ENCODE measurements around the gene SPARC. TPM values are rescaled to one million over a fixed set of nuclear protein-coding genes. Genes with fewer than 3 reads are reported as not detected.

SPARC gene
- total RNA-seq, 1 experiment from 2014 or later = 418 TPM

DNA sequence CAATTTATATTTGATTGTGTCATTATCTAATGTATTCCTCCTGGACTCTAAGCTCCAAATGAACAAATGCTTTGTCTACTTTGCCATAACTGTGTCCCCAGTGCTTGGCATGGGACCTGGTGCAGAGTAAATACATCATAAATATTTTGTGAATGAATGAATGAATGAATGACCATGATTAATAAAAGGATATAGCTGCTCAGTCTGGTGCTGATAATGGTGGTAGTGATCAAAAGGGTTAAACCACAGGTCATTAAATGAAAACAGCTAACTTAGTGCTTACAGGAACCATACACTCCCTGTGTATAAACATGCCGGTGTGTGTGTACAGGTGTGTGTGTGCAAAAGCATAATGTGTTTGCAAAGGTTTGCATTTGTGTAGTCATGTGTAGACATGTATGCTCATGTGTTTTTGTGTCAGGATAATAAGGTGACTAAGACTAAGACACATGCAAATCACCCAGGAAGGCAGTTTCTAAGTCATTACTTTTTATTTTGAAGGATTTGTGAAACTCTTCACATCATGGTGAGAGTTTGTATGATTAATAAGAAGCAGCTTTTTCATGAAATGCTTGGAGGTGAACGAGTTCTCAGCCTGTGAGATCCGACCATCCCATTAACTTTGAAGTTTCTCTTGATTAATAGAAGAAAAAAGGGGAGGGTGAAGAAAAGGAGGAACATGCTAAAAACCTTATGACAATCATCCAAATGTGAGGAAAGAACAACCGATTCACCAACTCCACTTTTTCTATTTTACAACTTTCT is 24.6 kb downstream of the SPARC start:
- DNase-seq (ENCODE audit: low spot score) = no peak
- no peak for ATAC-seq
- Mint-ChIP-seq H3K27me3 (ENCODE audit: low read depth) (no peaks in the 10 kb centered on the region), H3K9me3 (no peaks in the 10 kb centered on the region), H3K27ac (no peak overlapping the region), H3K4me1 (peaks cover 12% of the 10 kb centered on the region), H3K4me3 (no peak overlapping the region), H3K36me3 (peaks cover 34% of the 10 kb centered on the region)
- POLR2A ChIA-PET = interaction anchor here (0.7 kb wide), 1 partner anchor 78 kb away, joined by 3 read pairs; no protein-coding TSS in a partner anchor
- TF ChIP-seq NFATC4 (CRISPR knock-in tag; IDR thresholded peaks at IDR 0.05) (no peak), TCF7 (CRISPR knock-in tag; IDR thresholded peaks at IDR 0.05; ENCODE audit: low read depth) (no peak), RORB (CRISPR knock-in tag; IDR thresholded peaks at IDR 0.05) (no peak), MYBL2 (CRISPR knock-in tag; IDR thresholded peaks at IDR 0.05) (no peak), NFE2L1 (CRISPR knock-in tag; IDR thresholded peaks at IDR 0.05) (no peak), FOXJ3 (CRISPR knock-in tag; IDR thresholded peaks at IDR 0.05; ENCODE audit: borderline replicate concordance) (no peak), ATF1 (CRISPR knock-in tag; IDR thresholded peaks at IDR 0.05) (no peak), ZNF232 (CRISPR knock-in tag; IDR thresholded peaks at IDR 0.05) (no peak), HMGA2 (CRISPR knock-in tag; IDR thresholded peaks at IDR 0.05) (no peak), ESRRA (CRISPR knock-in tag; IDR thresholded peaks at IDR 0.05; ENCODE audit: borderline replicate concordance) (no peak), ZNF396 (CRISPR knock-in tag; IDR thresholded peaks at IDR 0.05; ENCODE audit: borderline replicate concordance) (no peak), TEAD4 (CRISPR knock-in tag; IDR thresholded peaks at IDR 0.05) (no peak), ZNF317 (CRISPR knock-in tag; IDR thresholded peaks at IDR 0.05; ENCODE audit: borderline replicate concordance, low read depth) (no peak), FOXK1 (CRISPR knock-in tag; IDR thresholded peaks at IDR 0.05) (no peak)
- TF ChIP-seq, protein P1, sequence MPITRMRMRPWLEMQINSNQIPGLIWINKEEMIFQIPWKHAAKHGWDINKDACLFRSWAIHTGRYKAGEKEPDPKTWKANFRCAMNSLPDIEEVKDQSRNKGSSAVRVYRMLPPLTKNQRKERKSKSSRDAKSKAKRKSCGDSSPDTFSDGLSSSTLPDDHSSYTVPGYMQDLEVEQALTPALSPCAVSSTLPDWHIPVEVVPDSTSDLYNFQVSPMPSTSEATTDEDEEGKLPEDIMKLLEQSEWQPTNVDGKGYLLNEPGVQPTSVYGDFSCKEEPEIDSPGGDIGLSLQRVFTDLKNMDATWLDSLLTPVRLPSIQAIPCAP (CRISPR knock-in tag; IDR thresholded peaks at IDR 0.05) = no peak
- TF ChIP-seq, protein P2, sequence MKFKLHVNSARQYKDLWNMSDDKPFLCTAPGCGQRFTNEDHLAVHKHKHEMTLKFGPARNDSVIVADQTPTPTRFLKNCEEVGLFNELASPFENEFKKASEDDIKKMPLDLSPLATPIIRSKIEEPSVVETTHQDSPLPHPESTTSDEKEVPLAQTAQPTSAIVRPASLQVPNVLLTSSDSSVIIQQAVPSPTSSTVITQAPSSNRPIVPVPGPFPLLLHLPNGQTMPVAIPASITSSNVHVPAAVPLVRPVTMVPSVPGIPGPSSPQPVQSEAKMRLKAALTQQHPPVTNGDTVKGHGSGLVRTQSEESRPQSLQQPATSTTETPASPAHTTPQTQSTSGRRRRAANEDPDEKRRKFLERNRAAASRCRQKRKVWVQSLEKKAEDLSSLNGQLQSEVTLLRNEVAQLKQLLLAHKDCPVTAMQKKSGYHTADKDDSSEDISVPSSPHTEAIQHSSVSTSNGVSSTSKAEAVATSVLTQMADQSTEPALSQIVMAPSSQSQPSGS (CRISPR knock-in tag; IDR thresholded peaks at IDR 0.05; ENCODE audit: borderline replicate concordance, low read depth) = no peak
- TF ChIP-seq, protein P3, sequence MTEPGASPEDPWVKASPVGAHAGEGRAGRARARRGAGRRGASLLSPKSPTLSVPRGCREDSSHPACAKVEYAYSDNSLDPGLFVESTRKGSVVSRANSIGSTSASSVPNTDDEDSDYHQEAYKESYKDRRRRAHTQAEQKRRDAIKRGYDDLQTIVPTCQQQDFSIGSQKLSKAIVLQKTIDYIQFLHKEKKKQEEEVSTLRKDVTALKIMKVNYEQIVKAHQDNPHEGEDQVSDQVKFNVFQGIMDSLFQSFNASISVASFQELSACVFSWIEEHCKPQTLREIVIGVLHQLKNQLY (CRISPR knock-in tag; IDR thresholded peaks at IDR 0.05) = no peak
- CTCF ChIA-PET = interaction anchor here (0.7 to 2.9 kb wide), 5 partner anchors 10 to 78 kb away, joined by 3 to 48 read pairs (median 6); partner anchors contain the start of gene SPARC

DNA sequence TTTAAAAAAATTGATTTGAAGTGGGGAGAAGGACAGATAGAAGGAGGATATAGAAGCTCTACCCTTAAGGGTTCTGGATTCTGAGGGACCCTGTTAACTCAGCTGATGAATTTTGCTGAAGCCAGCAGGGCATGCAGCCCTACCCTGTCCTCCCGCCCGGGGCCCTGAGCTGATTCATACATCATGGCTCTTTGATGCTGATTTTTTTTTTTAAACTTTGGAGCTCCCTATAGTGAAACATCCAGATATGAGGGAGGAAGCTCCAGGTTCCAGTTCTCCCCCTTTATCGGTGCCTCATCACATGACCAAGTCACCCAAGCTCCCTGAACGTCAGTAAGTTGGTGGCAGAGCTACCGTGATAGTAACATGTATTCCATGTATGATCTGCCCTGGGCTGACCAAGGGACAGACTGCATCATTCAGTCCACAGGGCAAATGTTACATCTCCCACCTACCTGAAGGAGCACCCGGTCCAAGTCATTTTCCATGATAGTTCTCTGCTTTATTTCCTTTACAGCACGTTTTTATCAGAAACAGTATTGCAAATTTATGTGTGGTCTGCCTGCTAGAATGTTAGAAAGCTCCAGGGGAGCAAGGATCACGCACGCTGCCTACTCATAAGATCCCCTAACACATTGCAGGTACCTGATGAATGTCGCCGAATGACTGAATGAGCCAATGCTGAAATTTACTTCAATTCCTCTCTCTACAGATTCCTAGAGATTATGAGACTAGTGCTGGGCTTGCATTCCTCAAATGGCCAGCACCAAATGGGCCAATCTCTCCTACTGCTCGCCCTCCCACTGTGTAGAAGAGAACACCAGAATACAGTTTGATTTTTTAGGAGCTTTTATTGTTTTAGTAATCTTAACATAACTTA is 25.9 kb downstream of the SPARC start:
- peaks cover 24% of the 10 kb centered on the region for H3K36me3 Mint-ChIP-seq
- peak overlapping the region; percentile 48; the same call in 1 of the 2 replicates for H3K27ac Mint-ChIP-seq
- no peak overlapping the region for H3K4me3 Mint-ChIP-seq
- H3K9me3 Mint-ChIP-seq = no peaks in the 10 kb centered on the region
- DNase-seq (ENCODE audit: low spot score) (no peak), ATAC-seq (no peak)
- ChIA-PET POLR2A (interaction anchor here (0.6 to 0.7 kb wide), 3 partner anchors 17 to 80 kb away, joined by 3 read pairs; no protein-coding TSS in a partner anchor), CTCF (interaction anchor here (1.1 to 2.9 kb wide), 9 partner anchors 9 to 111 kb away, joined by 3 to 48 read pairs (median 6); partner anchors contain the start of genes G3BP1 and SPARC)
- TF ChIP-seq, protein P4, sequence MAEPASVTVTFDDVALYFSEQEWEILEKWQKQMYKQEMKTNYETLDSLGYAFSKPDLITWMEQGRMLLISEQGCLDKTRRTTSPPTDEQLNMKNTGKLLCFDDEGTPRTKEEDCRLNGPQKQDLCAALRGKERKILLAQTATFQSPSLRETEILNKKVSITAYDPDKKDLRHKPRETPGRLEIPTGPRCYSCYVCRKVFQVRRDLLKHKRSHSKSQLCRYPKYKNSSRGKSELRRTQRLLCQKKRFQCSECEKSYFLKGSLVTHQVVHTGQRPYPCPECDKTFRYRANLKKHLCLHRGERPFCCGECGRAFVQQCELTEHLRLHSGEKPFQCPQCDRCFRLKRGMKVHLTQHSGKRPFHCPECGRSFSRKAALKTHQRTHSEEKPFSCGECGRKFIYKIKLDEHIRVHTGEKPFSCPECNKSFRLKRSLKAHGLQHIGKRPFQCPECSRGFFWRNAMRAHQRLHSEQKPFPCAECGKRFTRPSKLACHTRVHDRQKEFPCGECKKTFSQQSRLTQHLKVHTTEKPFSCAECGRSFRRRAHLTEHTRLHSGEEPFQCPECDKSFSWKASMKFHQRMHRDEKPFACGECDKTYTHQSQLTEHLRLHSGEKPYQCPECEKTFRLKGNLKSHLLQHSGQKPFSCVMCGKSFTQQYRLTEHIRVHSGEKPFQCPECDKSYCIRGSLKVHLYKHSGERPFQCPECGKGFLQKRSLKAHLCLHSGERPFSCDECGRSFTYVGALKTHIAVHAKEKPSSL (CRISPR knock-in tag; conservative IDR thresholded peaks at IDR 0.05) = no peak
- peaks cover 12% of the 10 kb centered on the region for H3K4me1 Mint-ChIP-seq
- H3K27me3 Mint-ChIP-seq (ENCODE audit: low read depth) = no peaks in the 10 kb centered on the region
